Right lobe of liver (tissue), 4 donors: ENCODE data around the gene AKNA.

Experiments used
- CTCF ChIP-seq, 4 donors: fragments of 200-600 bp in 3 of 4; fragments of 450-650 bp in 1 of 4; IDR thresholded peaks; one replicate each; pipeline versions ENCODE4 v1.5.1 to v1.8.0; 2016 to 2022; ENCODE audit warnings: antibody characterized with exemption in 4 of 4, mild to moderate bottlenecking in 2 of 4
- POLR2A ChIP-seq: fragments of 450-650 bp; IDR thresholded peaks from one replicate; pipeline ENCODE4 v1.6.1; 2017; ENCODE audit warnings: antibody characterized with exemption, mild to moderate bottlenecking
- donor health status: DM: no; HTN: no; CAD: no.
- donor health status: DM: no; HTN: no; CAD: no.
- donor health status: DM: no; HTN: yes; CAD: no.

DNA sequence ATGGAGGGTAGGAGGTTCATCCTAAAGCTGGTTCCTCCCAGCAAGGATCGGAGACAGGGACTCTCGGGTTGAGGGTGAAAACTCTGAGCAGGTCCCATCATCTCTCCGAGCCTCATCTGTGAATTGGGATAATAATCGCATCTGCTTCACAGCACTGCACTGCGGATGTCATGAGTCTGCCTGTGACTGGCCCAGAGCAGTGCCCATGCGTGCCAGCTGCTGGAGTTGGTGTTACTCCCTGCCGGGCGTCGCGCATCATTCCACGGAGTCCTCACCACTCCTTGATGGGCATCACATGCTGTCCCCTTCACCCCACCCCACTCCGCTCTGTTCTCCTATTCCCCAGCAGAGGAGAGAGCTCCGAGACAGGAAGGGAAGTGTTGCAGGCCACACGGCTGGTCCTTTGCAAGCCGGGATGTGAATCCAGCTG is 100.0 kb downstream of the AKNA start:
- no peak for TF ChIP-seq CTCF (IDR thresholded peaks at IDR 0.05)
- TF ChIP-seq POLR2A = no peak
